PC-9 (cell line): ENCODE measurements around the gene TRMT2B.

Source experiments
- EZH2 ChIP-seq: fragments of 200-600 bp; sonication (generic); IDR thresholded peaks from 2 replicates; pipeline ENCODE4 v1.8.0; 2017; ENCODE audit warnings: antibody characterized with exemption, low read depth
- TF ChIP-seq, protein P1 (sequence below): fragments of 200-600 bp; sonication (generic); conservative IDR thresholded peaks from 2 replicates; pipeline ENCODE4 v1.6.1; 2017; ENCODE audit warnings: mixed run types, antibody characterized with exemption, mild to moderate bottlenecking, moderate library complexity

DNA sequence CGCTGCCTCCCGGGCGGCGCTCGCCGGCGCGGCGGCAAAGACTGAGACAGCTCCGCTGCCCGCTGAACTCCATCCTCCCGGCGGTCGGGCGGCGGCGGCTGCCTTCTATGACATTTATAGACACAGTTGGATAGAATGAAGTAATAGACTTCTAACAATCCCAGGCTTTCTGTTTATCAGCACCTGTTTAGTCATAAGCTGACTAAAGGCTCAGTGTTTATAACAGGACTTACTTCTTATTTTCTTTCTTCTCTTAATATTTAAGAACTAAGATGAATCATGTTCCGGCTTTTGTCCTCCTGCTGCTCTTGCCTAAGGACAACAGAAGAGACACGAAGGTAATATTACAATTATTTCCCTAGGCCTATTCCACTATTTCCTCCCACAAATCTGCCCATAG, 78.5 kb downstream of the TRMT2B start:
- TF ChIP-seq EZH2 = no peak
- TF ChIP-seq, protein P1, sequence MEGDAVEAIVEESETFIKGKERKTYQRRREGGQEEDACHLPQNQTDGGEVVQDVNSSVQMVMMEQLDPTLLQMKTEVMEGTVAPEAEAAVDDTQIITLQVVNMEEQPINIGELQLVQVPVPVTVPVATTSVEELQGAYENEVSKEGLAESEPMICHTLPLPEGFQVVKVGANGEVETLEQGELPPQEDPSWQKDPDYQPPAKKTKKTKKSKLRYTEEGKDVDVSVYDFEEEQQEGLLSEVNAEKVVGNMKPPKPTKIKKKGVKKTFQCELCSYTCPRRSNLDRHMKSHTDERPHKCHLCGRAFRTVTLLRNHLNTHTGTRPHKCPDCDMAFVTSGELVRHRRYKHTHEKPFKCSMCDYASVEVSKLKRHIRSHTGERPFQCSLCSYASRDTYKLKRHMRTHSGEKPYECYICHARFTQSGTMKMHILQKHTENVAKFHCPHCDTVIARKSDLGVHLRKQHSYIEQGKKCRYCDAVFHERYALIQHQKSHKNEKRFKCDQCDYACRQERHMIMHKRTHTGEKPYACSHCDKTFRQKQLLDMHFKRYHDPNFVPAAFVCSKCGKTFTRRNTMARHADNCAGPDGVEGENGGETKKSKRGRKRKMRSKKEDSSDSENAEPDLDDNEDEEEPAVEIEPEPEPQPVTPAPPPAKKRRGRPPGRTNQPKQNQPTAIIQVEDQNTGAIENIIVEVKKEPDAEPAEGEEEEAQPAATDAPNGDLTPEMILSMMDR = no peak
